Activated CD8-positive, alpha-beta T cell treated with anti-CD3 and anti-CD28 coated beads for 36 hours (primary cell): ENCODE results near the gene MAN1A1. TPM values are rescaled to one million over a fixed set of nuclear protein-coding genes. Genes with fewer than 3 reads are reported as not detected.

Experiments used
- ATAC-seq: fragments of 200-7000 bp; cut with Tn5 transposase; one replicate; pipeline ENCODE4 v1.10.0; 2021; ENCODE audit warnings: mild to moderate bottlenecking, moderate library complexity
- CTCF ChIA-PET: fragments of 350-600 bp; sonication (Branson Sonifier 250); formaldehyde crosslinking; loops from one replicate; lab custom pipeline; 2021; ENCODE audit warnings: antibody characterized with exemption; lab: Charles Lee
- POLR2A ChIA-PET: fragments of 350-600 bp; sonication (Branson Sonifier 250); formaldehyde crosslinking; loops from one replicate; lab custom pipeline; 2021; ENCODE audit warnings: antibody characterized with exemption; lab: Charles Lee
- DNase-seq: peaks from one replicate; pipeline ENCODE4 v3.0.0-alpha.2; 2020
- H3K27ac Mint-ChIP-seq: one replicate; pipeline ENCODE4 v1.8.0; 2021; ENCODE audit warnings: mild to moderate bottlenecking, mixed read lengths
- H3K27me3 Mint-ChIP-seq: one replicate; pipeline ENCODE4 v1.8.0; 2021; ENCODE audit warnings: mixed read lengths
- H3K36me3 Mint-ChIP-seq: one replicate; pipeline ENCODE4 v1.8.0; 2021; ENCODE audit warnings: low read depth, mixed read lengths
- H3K4me1 Mint-ChIP-seq: one replicate; pipeline ENCODE4 v1.8.0; 2021; ENCODE audit warnings: low read depth, mixed read lengths
- H3K4me3 Mint-ChIP-seq: one replicate; pipeline ENCODE4 v1.8.0; 2021; ENCODE audit warnings: mild to moderate bottlenecking, moderate library complexity, mixed read lengths
- H3K9me3 Mint-ChIP-seq: one replicate; pipeline ENCODE4 v1.8.0; 2021; ENCODE audit warnings: mixed read lengths
- intact Hi-C: fragments of 100-400 bp; cut with micrococcal nuclease; formaldehyde crosslinking; loops from one replicate; pipeline ENCODE4 v1.10.0; 2022
- total RNA-seq, 2 experiments: library from RNA; stranded (reverse); gene quantifications; one replicate each; pipeline ENCODE4 v1.2.3, GENCODE V29; 2021
- TF ChIP-seq, protein P1 (sequence below): fragments of 200-600 bp; IDR thresholded peaks from one replicate; pipeline ENCODE4 v1.8.0; 2022; ENCODE audit warnings: antibody characterized with exemption, mild to moderate bottlenecking

Gene MAN1A1
- total RNA-seq, 2 experiments from 2014 or later = 18.5 to 19.4 TPM

DNA sequence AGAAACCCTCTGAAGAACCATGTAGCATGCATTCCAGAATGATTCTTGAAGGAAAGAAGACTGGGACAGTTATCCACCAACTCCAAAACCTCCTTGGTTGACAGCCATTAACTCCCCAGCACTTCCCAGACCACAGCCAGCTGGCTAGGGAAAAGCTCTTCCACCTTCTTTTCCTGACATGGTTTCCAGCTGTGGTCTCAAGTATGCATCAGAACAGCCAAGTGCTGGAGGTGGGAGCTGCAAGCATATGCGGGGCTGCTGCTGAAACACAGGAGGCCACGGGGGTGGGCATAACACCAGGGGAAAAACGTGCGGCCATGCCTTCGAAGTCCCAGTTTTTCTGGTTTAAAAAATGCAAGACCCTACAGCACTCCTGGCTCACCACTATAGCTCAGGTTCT lies 163.1 kb downstream of the MAN1A1 start:
- Mint-ChIP-seq H3K4me1 (no peaks in the 10 kb centered on the region), H3K36me3 (peaks cover 30% of the 10 kb centered on the region), H3K9me3 (no peaks in the 10 kb centered on the region), H3K27me3 (no peaks in the 10 kb centered on the region), H3K27ac (no peak overlapping the region), H3K4me3 (no peak overlapping the region)
- ATAC-seq (no peak), DNase-seq (no peak)
- CTCF ChIA-PET = interaction anchor here (0.8 to 1.4 kb wide), 2 partner anchors 16 to 57 kb away, joined by 3 read pairs; no protein-coding TSS in a partner anchor
- POLR2A ChIA-PET = no interaction called here
- TF ChIP-seq, protein P1, sequence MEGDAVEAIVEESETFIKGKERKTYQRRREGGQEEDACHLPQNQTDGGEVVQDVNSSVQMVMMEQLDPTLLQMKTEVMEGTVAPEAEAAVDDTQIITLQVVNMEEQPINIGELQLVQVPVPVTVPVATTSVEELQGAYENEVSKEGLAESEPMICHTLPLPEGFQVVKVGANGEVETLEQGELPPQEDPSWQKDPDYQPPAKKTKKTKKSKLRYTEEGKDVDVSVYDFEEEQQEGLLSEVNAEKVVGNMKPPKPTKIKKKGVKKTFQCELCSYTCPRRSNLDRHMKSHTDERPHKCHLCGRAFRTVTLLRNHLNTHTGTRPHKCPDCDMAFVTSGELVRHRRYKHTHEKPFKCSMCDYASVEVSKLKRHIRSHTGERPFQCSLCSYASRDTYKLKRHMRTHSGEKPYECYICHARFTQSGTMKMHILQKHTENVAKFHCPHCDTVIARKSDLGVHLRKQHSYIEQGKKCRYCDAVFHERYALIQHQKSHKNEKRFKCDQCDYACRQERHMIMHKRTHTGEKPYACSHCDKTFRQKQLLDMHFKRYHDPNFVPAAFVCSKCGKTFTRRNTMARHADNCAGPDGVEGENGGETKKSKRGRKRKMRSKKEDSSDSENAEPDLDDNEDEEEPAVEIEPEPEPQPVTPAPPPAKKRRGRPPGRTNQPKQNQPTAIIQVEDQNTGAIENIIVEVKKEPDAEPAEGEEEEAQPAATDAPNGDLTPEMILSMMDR = no peak
- intact Hi-C loops = no loop called here

DNA sequence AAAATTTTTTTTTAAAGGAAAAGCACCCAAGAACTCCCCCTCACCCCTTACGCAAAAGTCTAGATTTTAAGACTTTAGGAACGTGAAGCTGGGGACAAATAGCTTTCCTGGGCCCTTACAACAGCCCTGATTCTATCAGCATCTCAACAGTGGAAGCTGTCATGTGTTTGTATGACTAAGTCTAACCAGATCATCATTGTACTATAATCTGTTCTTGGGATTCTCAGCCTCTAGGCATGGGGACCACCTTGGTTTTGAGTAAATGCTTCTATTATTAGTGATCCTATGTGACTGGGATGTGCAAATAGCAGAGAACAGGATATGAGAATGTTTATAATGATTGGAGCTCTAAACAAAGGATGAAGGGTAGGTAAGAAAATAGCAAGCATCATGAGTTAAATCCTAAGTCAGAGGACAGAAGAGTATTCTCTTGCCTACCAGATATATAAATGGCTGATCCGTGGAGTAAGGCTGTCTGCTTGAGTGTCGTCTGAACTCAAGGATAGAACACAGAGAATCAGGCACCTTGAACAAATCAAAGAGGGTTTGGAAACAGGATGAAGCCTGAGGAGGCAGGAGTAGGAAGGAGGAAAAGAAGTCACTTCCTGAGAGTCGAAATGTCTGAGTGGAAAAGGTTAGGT lies 165.4 kb downstream of the MAN1A1 start:
- Mint-ChIP-seq H3K27me3 (no peaks in the 10 kb centered on the region), H3K4me3 (no peak overlapping the region), H3K36me3 (peaks cover 34% of the 10 kb centered on the region), H3K9me3 (no peaks in the 10 kb centered on the region), H3K4me1 (peaks cover 14% of the 10 kb centered on the region), H3K27ac (no peak overlapping the region)
- DNase-seq (no peak), ATAC-seq (no peak)
- intact Hi-C loops = no loop called here
- POLR2A ChIA-PET = interaction anchor here (0.6 to 1.4 kb wide), 2 partner anchors 23 to 59 kb away, joined by 3 read pairs; no protein-coding TSS in a partner anchor
- TF ChIP-seq, protein P1 = no peak
- CTCF ChIA-PET = interaction anchor here (1.0 to 1.5 kb wide), 2 partner anchors 11 to 17 kb away, joined by 3 to 4 read pairs; no protein-coding TSS in a partner anchor

DNA sequence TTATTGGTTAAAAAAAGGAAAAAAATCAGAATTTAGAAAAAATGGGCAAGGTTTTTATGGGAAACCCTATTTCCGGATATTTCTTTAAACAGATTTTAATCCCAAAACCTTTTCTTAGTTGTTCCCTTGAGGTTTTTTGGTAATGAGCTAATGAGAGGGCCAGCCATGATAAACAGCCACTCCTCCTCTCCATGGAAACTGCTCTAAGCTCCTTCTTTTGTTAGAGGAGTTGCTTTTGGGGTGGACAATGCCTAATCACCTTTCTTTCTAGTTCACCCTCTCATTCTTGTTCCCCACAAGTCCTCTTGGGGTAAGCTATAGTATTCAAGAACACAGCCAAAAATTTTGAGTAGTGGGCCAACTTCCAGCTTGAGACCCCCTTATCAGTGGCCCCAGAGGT lies 166.1 kb downstream of the MAN1A1 start:
- DNase-seq = no peak
- CTCF ChIA-PET = interaction anchor here (1.0 to 1.5 kb wide), 2 partner anchors 11 to 18 kb away, joined by 3 to 4 read pairs; no protein-coding TSS in a partner anchor
- POLR2A ChIA-PET = interaction anchor here (0.5 to 1.4 kb wide), 2 partner anchors 58 to 474 kb away, joined by 3 read pairs; no protein-coding TSS in a partner anchor
- Mint-ChIP-seq H3K36me3 (peaks cover 34% of the 10 kb centered on the region), H3K27ac (no peak overlapping the region), H3K4me1 (peaks cover 14% of the 10 kb centered on the region), H3K9me3 (no peaks in the 10 kb centered on the region), H3K4me3 (no peak overlapping the region), H3K27me3 (no peaks in the 10 kb centered on the region)
- TF ChIP-seq, protein P1 = no peak
- intact Hi-C loops = no loop called here
- ATAC-seq = no peak

DNA sequence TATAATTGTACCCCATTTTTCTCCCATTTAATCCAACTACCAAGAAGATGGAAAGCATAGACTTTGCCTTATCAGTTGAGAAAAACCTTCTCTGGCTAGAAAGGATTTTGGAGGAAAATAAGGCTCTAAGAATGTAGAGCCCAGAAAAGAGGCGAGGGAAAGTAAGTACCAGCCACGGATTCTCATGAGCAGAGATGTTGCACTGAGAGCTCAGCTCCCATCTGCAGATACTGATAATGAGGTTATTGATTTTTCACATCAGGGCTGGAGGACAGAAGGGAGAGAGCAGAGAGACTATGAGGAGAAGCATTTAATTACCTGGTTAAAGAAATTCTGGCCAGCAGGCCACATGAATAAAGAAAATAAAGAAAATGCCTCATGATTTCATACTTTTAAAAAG lies 166.7 kb downstream of the MAN1A1 start:
- DNase-seq = no peak
- CTCF ChIA-PET = interaction anchor here (1.5 kb wide), 1 partner anchor 10 kb away, joined by 4 read pairs; no protein-coding TSS in a partner anchor
- H3K36me3 Mint-ChIP-seq = peaks cover 32% of the 10 kb centered on the region
- no peak overlapping the region for H3K27ac Mint-ChIP-seq
- no peak overlapping the region for H3K4me3 Mint-ChIP-seq
- ATAC-seq = no peak
- POLR2A ChIA-PET = interaction anchor here (0.5 to 1.4 kb wide), 2 partner anchors 58 to 474 kb away, joined by 3 read pairs; no protein-coding TSS in a partner anchor
- intact Hi-C loops = no loop called here
- H3K27me3 Mint-ChIP-seq = no peaks in the 10 kb centered on the region
- TF ChIP-seq, protein P1 = no peak
- H3K9me3 Mint-ChIP-seq = no peaks in the 10 kb centered on the region
- peaks cover 14% of the 10 kb centered on the region for H3K4me1 Mint-ChIP-seq

DNA sequence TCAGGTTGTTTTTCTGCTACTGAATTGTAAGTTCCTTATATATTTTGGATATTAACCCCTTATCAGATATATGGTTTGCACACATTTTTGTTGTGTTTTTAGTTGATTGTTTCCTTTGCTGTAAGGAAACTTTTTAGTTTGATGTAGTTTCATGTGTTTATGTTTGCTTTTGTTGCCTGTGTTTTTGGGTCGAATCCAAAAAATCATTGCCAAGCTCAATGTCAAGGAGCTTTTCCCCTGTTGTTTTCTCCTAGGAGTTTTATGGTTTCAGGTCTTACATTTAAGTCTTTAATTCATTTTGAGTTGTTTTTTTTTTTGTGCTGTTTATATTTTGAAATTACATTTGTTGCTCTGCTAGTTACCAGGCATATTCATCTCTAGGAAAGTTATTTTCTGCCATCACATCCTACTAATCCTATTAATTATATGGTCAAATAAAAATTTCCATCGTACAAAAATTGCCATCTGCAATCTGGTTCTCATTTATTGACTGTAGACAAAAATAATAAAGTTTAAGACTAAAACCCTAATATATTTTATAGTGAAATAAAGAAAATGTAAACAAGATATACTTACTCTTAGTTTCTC lies 167.3 kb downstream of the MAN1A1 start:
- ChIA-PET CTCF (no interaction called here), POLR2A (no interaction called here)

More for the DNA sequence above, 167.3 kb downstream of the MAN1A1 start:
- Mint-ChIP-seq H3K27me3 (no peaks in the 10 kb centered on the region), H3K27ac (no peak overlapping the region), H3K4me1 (peaks cover 14% of the 10 kb centered on the region), H3K9me3 (no peaks in the 10 kb centered on the region), H3K36me3 (peaks cover 32% of the 10 kb centered on the region), H3K4me3 (no peak overlapping the region)
- DNase-seq (no peak), ATAC-seq (no peak)
- intact Hi-C loops = no loop called here
- TF ChIP-seq, protein P1 = no peak
